SJSA1 (cell line): ENCODE data around the gene ZFP14. TPM values are rescaled to one million over a fixed set of nuclear protein-coding genes. Genes with fewer than 3 reads are reported as not detected.

Experiments
- DNase-seq, 2 experiments: peaks; one replicate each; pipeline ENCODE4 v3.0.0-alpha.2; 2015 to 2020; ENCODE audit warnings: low spot score in 2 of 2, low read depth in 1 of 2
- H3K27ac ChIP-seq: fragments of 250-450 bp; sonication (Bioruptor Pico); 2 replicates; pipeline ENCODE4 v1.5.1; 2020; ENCODE audit warnings: mild to moderate bottlenecking, moderate library complexity
- H3K27me3 ChIP-seq: fragments of 250-450 bp; sonication (Bioruptor Pico); replicated peaks from 2 replicates; pipeline ENCODE4 v1.5.1; 2020; ENCODE audit warnings: mild to moderate bottlenecking, moderate library complexity
- H3K36me3 ChIP-seq: fragments of 250-450 bp; sonication (Bioruptor Pico); 2 replicates; pipeline ENCODE4 v1.5.1; 2020; ENCODE audit warnings: mild to moderate bottlenecking
- H3K4me1 ChIP-seq: fragments of 250-450 bp; sonication (Bioruptor Pico); replicated peaks from 2 replicates; pipeline ENCODE4 v1.6.1; 2021; ENCODE audit warnings: mild to moderate bottlenecking
- H3K4me3 ChIP-seq: fragments of 250-450 bp; sonication (Bioruptor Pico); 2 replicates; pipeline ENCODE4 v1.5.1; 2020; ENCODE audit warnings: mild to moderate bottlenecking
- H3K9me3 ChIP-seq: fragments of 250-450 bp; sonication (Bioruptor Pico); replicated peaks from 2 replicates; pipeline ENCODE4 v1.5.1; 2020; ENCODE audit warnings: mild to moderate bottlenecking
- total RNA-seq: library from RNA; depleted of rRNA; stranded (reverse); fragments of >200 nt; shearing (Covaris generic); gene quantifications from 2 replicates; pipeline ENCODE4 v1.2.3, GENCODE V29; 2014; rRNA removed

The ZFP14 gene
- 1.1 and 1.2 TPM in 2 replicates for total RNA-seq

- no peaks in the 10 kb centered on the region for H3K27me3 ChIP-seq
- H3K27ac ChIP-seq: no peak within 1 kb of the TSS
- no peaks in the 10 kb centered on the region for H3K36me3 ChIP-seq
- H3K9me3 ChIP-seq: peaks cover 6% of the 10 kb centered on the region; the same call in 1 of the 2 replicates
- H3K4me1 ChIP-seq: no peaks in the 10 kb centered on the region
- peak; percentile 77 to 82 for DNase-seq
- H3K4me3 ChIP-seq: peak within 1 kb of the TSS; percentile 52
Measured at GRCh38 chr19:36378625-36379509, at the start of gene ZFP14. TSS of gene ZFP14 (minus strand) at chr19:36379201. CDS start at chr19:36367892, 11,309 bp downstream.

GRCh38 chr19:36423925-36424324 is 44.9 kb upstream of the ZFP14 start:
- Histone ChIP-seq H3K27me3 (no peaks in the 10 kb centered on the region), H3K36me3 (no peaks in the 10 kb centered on the region), H3K4me1 (no peaks in the 10 kb centered on the region), H3K4me3 (no peak overlapping the region), H3K27ac (no peak overlapping the region), H3K9me3 (peaks cover 10% of the 10 kb centered on the region; the same call in 1 of the 2 replicates)
- no peak for DNase-seq

GRCh38 chr19:36421749-36422481 is 42.9 kb upstream of the ZFP14 start:
- Histone ChIP-seq H3K27me3 (no peaks in the 10 kb centered on the region), H3K4me3 (no peak overlapping the region), H3K36me3 (peaks cover 4% of the 10 kb centered on the region; the same call in 1 of the 2 replicates), H3K9me3 (peaks cover 8% of the 10 kb centered on the region; the same call in 1 of the 2 replicates), H3K4me1 (0 out of 2 replicates have a peak, but pooled peaks cover 6% of the 10 kb centered on the region), H3K27ac (no peak overlapping the region)
- DNase-seq: no peak

GRCh38 chr19:36420961-36421748 is 42.2 kb upstream of the ZFP14 start:
- Histone ChIP-seq H3K27me3 (no peaks in the 10 kb centered on the region), H3K4me3 (no peak overlapping the region), H3K9me3 (peaks cover 8% of the 10 kb centered on the region; the same call in 1 of the 2 replicates), H3K4me1 (0 out of 2 replicates have a peak, but pooled peaks cover 6% of the 10 kb centered on the region), H3K36me3 (peaks cover 4% of the 10 kb centered on the region; the same call in 1 of the 2 replicates), H3K27ac (no peak overlapping the region)
- DNase-seq: no peak

- 0 out of 2 replicates have a peak, but pooled peaks cover 6% of the 10 kb centered on the region for H3K4me1 ChIP-seq
- H3K27me3 ChIP-seq: no peaks in the 10 kb centered on the region
- H3K36me3 ChIP-seq: peaks cover 4% of the 10 kb centered on the region; the same call in 1 of the 2 replicates
- H3K27ac ChIP-seq: peak within 1 kb of the TSS; percentile 71
- peak within 1 kb of the TSS; percentile 58 for H3K4me3 ChIP-seq
- peak; percentile 71 to 80 for DNase-seq
- H3K9me3 ChIP-seq: peaks cover 8% of the 10 kb centered on the region
Measured at GRCh38 chr19:36418287-36419001, 39.4 kb upstream of the ZFP14 start, which contains the start of gene ZFP82. TSS of gene ZFP82 (minus strand) at chr19:36418644. CDS start at chr19:36409789, 8,855 bp downstream.

GRCh38 chr19:36417752-36418286 is 38.8 kb upstream of the ZFP14 start:
- Histone ChIP-seq H3K4me3 (peak overlapping the region; percentile 58), H3K4me1 (0 out of 2 replicates have a peak, but pooled peaks cover 6% of the 10 kb centered on the region), H3K27me3 (no peaks in the 10 kb centered on the region), H3K9me3 (peaks cover 8% of the 10 kb centered on the region), H3K36me3 (peaks cover 4% of the 10 kb centered on the region; the same call in 1 of the 2 replicates), H3K27ac (no peak overlapping the region; the same call in 1 of the 2 replicates)
- DNase-seq: no peak

- no peak for DNase-seq
- Histone ChIP-seq H3K9me3 (peaks cover 4% of the 10 kb centered on the region), H3K27ac (no peak overlapping the region), H3K36me3 (peaks cover 25% of the 10 kb centered on the region), H3K27me3 (no peaks in the 10 kb centered on the region), H3K4me1 (no peaks in the 10 kb centered on the region), H3K4me3 (no peak overlapping the region)
Measured at GRCh38 chr19:36409841-36410240, 30.8 kb upstream of the ZFP14 start.

DNA sequence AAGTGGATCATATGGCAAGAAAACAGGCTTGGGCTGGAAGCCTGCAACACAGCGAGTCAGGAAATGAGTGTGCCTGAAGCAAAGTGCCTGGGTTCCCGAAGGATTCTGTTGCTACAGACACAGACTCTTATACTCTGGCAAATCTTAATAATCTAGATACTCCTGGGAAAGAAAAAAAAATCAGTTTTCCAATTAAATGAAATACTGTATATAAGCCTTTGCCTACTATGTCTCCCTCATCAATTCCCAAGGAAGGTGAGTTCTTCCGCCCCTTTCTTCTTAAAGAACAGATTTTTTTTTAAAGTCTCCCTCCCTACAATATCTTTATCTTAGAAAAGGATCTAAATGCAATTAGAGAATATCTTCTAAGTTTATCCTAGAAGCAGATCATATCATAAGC is 29.1 kb upstream of the ZFP14 start:
- peaks cover 4% of the 10 kb centered on the region; the same call in 1 of the 2 replicates for H3K9me3 ChIP-seq
- H3K27ac ChIP-seq: no peak overlapping the region
- no peak for DNase-seq
- H3K4me3 ChIP-seq: no peak overlapping the region
- no peaks in the 10 kb centered on the region for H3K27me3 ChIP-seq
- peaks cover 25% of the 10 kb centered on the region for H3K36me3 ChIP-seq
- H3K4me1 ChIP-seq: no peaks in the 10 kb centered on the region

DNA sequence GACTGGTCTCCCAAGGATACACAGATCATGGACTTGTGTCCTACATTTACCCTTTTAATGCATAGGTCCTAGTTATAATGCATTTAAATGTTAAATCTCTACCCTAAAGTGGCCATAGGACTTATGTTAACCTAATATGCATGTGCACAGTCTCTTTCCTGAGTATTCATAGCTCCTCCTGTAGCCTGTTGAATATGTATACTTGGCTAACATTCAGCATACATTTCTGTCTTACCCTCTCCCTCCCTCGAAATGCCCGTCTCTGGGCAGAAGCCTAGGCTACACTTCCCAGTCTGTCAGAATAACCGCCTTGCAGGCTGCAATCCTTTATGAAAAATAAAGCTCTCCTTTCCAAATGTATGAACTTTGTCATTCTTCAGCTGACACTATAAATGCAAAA is 25.5 kb upstream of the ZFP14 start:
- Histone ChIP-seq H3K27me3 (no peaks in the 10 kb centered on the region), H3K9me3 (0 out of 2 replicates have a peak, but pooled peaks cover 3% of the 10 kb centered on the region), H3K36me3 (peaks cover 24% of the 10 kb centered on the region), H3K4me1 (no peaks in the 10 kb centered on the region), H3K4me3 (no peak overlapping the region), H3K27ac (no peak overlapping the region)
- DNase-seq: no peak

DNA sequence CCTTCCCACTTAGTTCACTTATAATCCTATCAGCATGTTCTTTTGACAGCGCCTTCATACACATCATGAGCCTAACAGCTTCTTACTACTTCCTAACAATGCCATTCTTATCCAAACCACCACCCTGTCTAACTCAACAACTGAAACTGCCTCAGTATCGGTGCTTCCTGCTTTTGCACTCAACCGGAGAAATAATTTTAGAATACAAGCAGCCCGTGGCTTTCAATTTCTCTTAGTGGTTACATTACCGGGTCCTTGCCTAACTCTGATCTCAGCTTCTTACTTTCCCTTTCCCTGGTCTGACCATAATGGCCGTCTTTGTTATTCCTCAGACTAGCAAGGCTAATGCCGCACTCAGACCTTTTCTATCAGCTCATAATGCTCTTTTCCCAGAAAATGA is 22.5 kb upstream of the ZFP14 start:
- Histone ChIP-seq H3K27ac (no peak overlapping the region), H3K4me1 (no peaks in the 10 kb centered on the region), H3K9me3 (0 out of 2 replicates have a peak, but pooled peaks cover 6% of the 10 kb centered on the region), H3K4me3 (no peak overlapping the region), H3K27me3 (no peaks in the 10 kb centered on the region), H3K36me3 (peaks cover 7% of the 10 kb centered on the region)
- no peak for DNase-seq

DNA sequence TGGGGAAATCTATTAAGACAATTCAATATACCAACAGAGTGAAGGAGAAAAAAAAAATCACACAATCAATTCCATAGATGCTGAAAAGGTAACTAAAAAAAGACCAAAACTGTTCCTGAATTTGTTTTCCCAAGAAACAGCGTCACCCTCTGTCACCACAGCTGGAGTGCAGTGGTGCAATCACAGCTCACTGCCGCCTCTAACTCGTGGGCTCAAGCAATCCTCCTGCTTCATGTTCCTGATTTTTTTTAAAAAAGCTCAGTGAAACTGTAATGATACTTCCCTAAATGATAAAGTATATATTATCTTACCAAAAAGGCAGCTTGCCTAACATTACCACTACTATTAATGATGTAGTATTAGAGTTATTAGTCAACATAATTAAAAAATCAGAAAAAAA is 19.6 kb upstream of the ZFP14 start:
- H3K36me3 ChIP-seq: peaks cover 15% of the 10 kb centered on the region
- peaks cover 15% of the 10 kb centered on the region for H3K9me3 ChIP-seq
- DNase-seq: no peak
- H3K4me3 ChIP-seq: no peak overlapping the region
- H3K27ac ChIP-seq: no peak overlapping the region
- H3K27me3 ChIP-seq: no peaks in the 10 kb centered on the region
- no peaks in the 10 kb centered on the region for H3K4me1 ChIP-seq

GRCh38 chr19:36392916-36393673 is 14.1 kb upstream of the ZFP14 start:
- Histone ChIP-seq H3K9me3 (peaks cover 34% of the 10 kb centered on the region), H3K27ac (no peak overlapping the region), H3K36me3 (peaks cover 27% of the 10 kb centered on the region), H3K27me3 (no peaks in the 10 kb centered on the region), H3K4me1 (no peaks in the 10 kb centered on the region), H3K4me3 (no peak overlapping the region)
- DNase-seq: no peak
